ENCODE measurements around the gene CBX7. TPM values are rescaled to one million over a fixed set of nuclear protein-coding genes. Genes with fewer than 3 reads are reported as not detected.

Gene CBX7
- total RNA-seq, 2 donors from 2014 or later, result 50.2 to 55.8 TPM

DNA sequence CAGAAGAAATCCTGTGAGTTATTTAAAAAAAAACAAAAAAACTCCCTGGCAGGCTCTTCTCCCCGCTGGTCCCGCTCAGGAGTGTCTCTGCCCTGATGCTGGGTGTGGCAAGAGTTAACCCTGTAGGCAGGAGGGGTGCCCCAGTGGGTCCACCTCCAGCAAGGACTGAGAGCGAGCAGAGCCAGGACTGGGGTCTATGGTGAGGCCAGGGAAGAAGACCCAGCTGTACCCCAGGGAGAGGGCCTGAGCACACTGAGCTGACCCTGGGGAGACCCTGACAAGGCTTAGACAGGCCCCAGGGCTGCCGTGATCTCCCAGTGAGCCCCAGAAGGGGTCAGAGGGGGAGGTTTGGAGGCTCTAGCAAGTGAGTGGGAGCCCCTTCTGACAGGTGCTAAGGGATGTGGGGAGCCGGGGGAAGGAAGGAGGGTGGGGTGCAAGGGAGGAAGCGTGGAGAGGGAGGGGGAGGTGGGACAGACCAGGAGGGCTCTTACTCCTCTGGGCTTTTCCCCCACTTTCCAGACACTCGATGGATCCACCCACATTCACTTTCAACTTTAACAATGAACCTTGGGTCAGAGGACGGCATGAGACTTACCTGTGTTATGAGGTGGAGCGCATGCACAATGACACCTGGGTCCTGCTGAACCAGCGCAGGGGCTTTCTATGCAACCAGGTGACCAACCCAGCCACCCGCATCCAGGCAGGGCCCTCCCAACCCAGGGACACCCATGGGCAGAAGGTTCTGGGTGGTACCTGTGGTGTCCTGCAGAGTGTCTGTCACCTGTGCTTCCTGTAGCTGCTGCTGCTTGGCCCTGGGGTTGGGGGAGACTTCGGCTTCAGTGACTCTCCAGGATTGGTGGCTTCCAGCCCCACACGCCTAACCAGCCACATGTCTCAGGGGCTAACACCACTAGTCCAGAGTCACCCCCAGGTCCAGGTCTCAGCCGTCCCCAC lies 69.0 kb downstream of the CBX7 start:
- DNase-seq (ENCODE audit: low spot score), result no peak
- intact Hi-C loops (cut with DNase I), result no loop called here

- intact Hi-C loops (cut with DNase I), result no loop called here
Measured at GRCh38 chr22:39081598-39081997, 70.9 kb downstream of the CBX7 start.

DNA sequence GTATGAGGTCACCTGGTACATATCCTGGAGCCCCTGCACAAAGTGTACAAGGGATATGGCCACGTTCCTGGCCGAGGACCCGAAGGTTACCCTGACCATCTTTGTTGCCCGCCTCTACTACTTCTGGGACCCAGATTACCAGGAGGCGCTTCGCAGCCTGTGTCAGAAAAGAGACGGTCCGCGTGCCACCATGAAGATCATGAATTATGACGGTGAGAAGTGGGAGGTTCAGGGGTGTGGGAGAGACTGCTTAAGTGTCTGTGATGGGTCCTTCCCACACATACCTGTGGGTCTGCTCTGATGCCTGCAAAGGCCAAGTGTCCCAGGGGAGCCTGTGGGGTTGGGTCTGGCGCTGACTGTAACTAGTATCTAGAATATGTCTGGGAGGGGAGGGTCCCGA lies 71.5 kb downstream of the CBX7 start:
- no peak for DNase-seq (ENCODE audit: low spot score)
- intact Hi-C loops (cut with DNase I), result no loop called here

More at GRCh38 chr22:39081598-39081997, 70.9 kb downstream of the CBX7 start:
- DNase-seq (ENCODE audit: low spot score), result no peak

Other genes with a start within 250 kb of the CBX7 start
- 1 to 10 TPM; 2.5 to 5.6 TPM for gene APOBEC3A, start 195.1 kb downstream of the CBX7 start, total RNA-seq
- under 1 TPM; 0.14 to 0.56 TPM for gene APOBEC3B, start 170.3 kb downstream of the CBX7 start, total RNA-seq
- 10 to 100 TPM; 18.7 to 31.5 TPM for gene APOBEC3C, start 138.4 kb downstream of the CBX7 start, total RNA-seq
- 1 to 10 TPM; 1.3 to 4.2 TPM for gene APOBEC3D, start 131.6 kb downstream of the CBX7 start, total RNA-seq
- gene APOBEC3F, start 111.8 kb downstream of the CBX7 start, total RNA-seq, result 1 to 10 TPM; 5.5 to 9.8 TPM
- 1 to 10 TPM; 7.1 to 7.8 TPM for gene APOBEC3G, start 75.4 kb downstream of the CBX7 start, total RNA-seq
- gene APOBEC3H, start 55.4 kb downstream of the CBX7 start, total RNA-seq, result under 1 TPM in 1 of 2 donors, not detected in 1; 0.24 TPM
- 1 to 10 TPM; 7.5 to 8.1 TPM for gene PDGFB, start 92.3 kb upstream of the CBX7 start, total RNA-seq
- gene RPL3, start 166.9 kb upstream of the CBX7 start, total RNA-seq, result 1,000 to 10,000 TPM; 1,303 to 1,339 TPM
- gene SYNGR1, start 197.3 kb upstream of the CBX7 start, total RNA-seq, result 10 to 100 TPM; 12.8 to 15.2 TPM
- gene TAB1, start 247.1 kb upstream of the CBX7 start, total RNA-seq, result 10 to 100 TPM; 20.0 to 20.7 TPM

Data from posterior vena cava (tissue), 2 donors.